ENCODE measurements around the gene KCTD3.
A peak's percentile ranks its signal among the peaks of the same experiment; 100 is the strongest.

KCTD3 gene

GRCh38 chr1:215566556-215567490 is at the start of gene KCTD3:
KCTD3 (plus strand) TSS chr1:215567304; CDS start chr1:215567686, 382 bp downstream.
- peak; percentile 91 for DNase-seq

DNA sequence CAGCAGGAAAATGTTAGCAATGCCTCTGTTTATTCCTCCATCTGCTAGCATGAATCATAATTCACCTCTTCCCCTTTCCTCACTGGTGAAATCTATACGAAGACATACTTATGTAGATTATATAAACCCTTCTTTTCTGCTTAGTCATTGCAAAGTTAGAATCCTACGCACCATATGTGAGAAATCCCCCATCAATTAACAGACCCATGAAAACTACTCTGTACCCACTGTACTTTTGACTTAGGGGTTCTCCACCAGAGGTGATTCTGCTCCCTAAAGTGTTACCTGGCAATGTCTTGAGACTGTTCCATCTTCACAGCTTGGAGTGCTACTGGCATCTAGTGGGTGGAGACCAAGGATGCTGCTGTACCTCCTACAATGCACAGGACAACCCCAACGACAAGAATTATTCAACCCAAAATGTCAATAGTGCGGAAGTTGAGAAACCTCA is 49.6 kb upstream of the KCTD3 start:
- peak; percentile 67 for DNase-seq

DNA sequence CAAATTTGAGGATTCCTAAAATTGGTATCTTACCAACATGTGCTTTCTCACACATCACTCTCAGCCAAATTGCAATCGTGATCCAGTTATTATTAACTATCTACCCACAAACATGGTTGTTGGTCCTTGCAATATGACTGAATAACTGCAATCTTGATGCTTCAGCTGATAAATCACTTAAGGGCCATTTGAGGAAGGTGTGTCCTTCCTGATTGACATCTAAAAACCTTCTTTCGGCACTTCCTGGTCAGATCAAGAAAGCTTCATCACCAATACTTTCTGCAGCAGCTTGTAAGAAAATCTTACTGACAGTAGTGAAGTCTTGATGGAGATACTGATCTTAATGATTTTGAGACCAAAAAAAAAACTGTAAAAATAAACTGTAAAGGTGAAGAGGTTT is 48.5 kb upstream of the KCTD3 start:
- no peak for DNase-seq

DNA sequence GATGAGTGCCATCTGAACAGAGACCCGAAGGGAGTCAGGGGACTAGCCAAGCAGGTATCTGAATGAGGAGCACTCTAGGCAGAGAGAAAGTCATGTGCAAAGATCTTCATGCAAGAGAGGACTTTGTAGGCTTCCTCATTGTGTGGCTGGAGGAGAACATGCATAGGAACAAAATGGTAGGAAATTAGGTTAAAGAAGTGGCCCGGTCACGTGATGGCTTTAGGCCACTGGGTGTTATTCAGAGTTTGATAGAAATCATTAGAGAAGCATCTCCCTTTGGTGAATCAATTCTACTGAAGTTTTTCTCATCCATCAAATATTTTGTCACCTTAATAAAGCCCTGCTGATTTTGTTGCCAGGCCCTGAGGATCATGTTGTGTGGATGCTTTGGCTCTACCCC is 45.8 kb upstream of the KCTD3 start:
- DNase-seq = peak; percentile 41

DNA sequence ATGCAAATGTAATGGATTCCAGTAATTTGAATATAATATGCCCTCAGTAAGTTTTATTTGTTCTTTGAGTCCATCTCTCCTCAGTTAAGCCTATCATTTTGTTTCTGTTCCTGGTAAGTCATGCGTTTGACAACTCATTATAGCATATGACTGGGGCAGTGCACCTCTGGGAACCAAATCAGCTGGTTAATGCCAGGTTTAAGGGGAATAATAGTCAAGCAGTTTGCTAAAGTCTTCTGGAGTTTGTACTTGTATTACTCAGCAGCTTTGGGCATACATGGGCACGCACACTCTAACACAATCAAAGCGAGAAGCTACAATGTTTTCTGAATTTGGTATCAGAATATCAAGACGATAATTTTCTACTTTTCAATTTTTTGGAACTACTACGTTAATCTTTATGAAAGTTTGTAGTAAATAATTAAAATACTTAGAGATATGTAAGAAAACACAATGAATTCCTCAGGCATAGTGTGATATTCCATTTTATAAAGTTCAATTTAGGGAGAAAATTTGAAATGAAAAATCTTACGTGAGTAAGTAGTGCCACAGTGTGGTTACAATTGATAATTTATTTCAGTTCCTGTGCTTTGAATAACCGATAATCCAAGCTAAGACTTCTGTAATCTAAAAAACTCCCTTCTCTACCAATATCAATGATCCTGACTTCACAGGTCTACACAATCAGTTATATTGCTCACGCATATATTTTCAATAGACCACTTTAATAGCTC is 43.8 kb upstream of the KCTD3 start:
- peak; percentile 80 for DNase-seq

- DNase-seq = peak; percentile 41
These were observed 43.2 kb upstream of the KCTD3 start for GRCh38 chr1:215523906-215524305.

DNA sequence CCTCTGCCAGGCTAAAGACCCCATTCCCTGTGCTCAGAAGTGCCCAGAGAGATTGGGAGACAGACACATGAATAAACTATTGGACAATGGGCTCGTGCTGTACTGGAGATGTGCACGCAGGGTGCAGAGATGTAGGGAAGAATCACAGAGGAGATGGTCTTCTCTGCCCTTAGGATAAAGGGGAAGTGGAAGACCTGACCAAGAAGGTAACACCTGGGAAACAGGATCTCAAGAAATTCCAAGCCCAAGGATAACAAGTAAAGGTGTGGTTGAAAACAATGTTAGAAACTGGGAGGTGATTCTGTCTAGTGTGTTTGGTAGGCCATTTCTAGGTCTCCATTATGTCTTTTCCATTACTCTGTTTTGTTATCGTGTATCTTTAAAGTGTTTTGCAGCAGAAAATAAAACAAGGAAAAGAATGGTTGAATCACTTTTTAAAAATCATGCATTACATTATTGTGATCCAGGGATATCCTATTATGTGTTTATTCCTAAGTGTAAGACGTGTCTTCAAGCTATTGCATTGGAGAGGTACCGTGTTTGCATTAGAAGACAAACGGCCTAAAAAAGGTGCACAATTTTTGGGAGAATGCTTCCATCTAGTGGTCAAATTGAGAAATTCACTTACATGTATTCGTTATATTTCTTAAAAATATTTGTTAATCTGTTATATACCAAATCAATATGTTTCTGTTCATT is 40.8 kb upstream of the KCTD3 start:
- peak; percentile 75 for DNase-seq

DNA sequence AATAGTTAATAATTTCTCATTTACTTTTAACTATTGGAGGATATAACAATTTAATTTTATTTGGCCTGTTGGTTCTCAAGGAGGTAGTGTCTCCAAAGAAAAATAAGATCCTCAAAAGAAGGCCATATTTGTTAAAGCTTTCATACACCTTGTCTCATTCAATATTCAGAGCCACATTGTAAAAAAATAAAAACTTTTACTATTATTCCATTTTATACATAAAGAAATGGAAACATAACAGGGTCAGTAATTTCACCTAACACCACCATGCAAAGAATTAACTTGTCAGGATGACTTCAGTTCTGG is 40.3 kb upstream of the KCTD3 start:
- no peak for DNase-seq

DNA sequence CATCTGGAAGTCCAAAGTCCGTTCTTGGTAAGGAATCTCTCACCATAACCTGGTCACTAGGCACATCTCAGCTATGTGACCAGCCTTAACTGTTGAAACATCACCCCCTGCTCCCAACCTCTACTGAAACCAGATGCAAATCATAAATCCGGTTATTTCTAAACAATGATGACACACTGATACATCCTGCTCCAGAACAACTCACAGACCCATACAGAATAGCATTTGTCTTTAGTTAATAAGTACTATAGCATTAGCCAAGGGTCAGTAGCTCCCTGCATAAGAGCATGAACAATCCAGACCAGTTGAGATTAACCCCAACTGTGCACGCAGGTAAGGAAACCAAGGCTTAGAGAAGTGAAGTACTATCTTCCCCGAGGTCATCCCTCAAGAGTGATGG is 38.0 kb upstream of the KCTD3 start:
- DNase-seq = no peak

- DNase-seq = no peak
These were observed 37.5 kb upstream of the KCTD3 start for GRCh38 chr1:215529571-215529970.

- DNase-seq = peak; percentile 37
These were observed 36.6 kb upstream of the KCTD3 start for GRCh38 chr1:215530401-215530984.

- peak; percentile 85 for DNase-seq
These were observed 27.1 kb upstream of the KCTD3 start for GRCh38 chr1:215539803-215540570.

DNA sequence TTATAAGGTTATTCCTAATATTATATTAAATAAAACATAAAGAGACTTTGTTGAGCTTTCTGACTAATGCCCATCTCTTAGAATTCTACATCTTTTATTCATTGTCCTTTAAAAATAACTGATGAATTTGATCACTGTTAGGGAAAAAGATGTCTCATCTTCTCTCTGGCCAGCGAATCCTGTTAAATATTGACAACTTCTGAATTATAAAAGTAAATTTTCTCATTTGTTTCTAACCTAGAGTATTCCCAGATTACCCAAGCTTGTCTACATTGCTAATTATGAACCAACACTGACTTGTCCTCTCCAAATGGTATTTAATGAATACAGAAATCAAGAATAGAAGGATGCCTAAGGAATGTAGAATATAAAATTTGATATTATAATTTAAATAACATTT is 24.8 kb upstream of the KCTD3 start:
- no peak for DNase-seq

DNA sequence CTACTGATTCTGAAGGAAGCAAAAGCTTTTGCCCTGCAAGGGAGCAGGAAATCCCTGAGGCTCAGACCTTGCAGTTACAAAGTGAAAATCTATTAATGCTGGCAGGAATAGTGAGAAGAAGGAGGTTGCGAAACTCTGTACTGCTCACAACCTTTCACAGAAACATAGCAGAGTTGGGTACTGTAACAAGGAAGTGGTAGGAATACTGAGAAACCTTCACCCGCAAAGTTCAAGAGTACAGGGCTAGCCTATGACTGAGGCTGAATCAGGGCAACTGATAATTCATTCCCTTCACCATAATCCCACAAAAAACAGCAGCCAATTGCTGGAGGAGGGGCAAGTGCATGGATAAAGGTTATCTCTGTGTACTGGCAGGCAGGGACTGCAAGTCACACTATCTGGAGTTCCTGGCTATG is 23.9 kb upstream of the KCTD3 start:
- no peak for DNase-seq

DNA sequence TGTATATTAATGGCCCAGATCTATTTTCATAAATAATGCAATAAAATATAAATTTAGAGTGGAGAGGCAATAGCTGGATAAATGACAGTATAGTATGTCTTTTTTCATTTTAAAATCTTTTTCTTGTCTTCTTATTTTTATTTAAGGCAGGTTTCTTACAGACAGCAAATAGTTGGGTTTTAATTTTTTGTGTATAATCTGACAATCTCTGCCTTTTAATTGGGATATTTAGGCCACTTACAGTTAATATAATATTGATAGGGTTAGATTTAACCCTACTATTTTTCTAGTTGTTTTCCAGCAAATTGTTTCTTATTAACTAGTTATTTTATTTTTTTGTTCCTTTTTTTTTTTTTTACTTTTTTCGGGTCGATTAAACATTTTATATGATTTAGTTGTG is 23.3 kb upstream of the KCTD3 start:
- DNase-seq = no peak

DNA sequence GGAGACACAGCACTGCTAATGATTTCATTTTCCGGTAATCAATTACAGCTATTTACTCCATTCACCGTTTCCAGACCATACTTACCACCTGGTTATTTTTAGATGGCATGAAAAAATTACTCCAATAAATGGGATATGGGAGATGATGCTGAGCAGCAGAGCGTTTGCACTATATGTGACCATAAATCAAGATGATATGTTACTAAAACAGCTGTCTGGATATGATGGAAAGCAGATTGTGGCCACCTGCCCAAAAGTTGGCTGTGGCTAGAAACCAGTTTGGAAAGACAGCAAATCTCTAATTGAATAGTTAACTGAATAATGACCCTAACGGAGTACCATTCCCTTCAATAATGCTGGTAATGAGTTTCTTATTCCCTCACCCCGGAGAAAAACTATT is 22.5 kb upstream of the KCTD3 start:
- peak; percentile 67 for DNase-seq

- peak; percentile 49 for DNase-seq
These were observed 22.0 kb upstream of the KCTD3 start for GRCh38 chr1:215545096-215545495.

DNA sequence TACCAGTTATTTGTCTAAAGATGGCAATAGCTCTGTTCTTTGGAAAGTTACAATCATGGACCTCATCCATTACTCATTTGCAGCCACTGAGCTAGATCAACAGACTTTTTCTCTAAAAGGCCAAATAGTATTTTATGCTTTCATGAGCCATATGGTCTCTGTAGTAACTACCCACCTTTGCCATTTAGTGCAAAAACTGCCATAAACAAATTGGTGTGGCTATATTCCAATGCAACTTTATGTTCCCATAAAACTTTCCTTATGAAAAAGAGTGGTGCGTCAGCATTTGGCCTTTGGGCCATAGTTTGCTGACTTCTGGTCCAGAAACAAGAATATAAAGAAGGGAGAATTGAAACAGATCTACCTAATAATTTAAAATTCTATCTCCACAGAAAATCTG is 20.1 kb upstream of the KCTD3 start:
- peak; percentile 31 for DNase-seq

GRCh38 chr1:215551806-215552205 is 15.3 kb upstream of the KCTD3 start:
- DNase-seq = no peak

- no peak for DNase-seq
These were observed 12.2 kb upstream of the KCTD3 start for GRCh38 chr1:215554865-215555264.

- no peak for DNase-seq
These were observed 11.6 kb upstream of the KCTD3 start for GRCh38 chr1:215555531-215555930.

GRCh38 chr1:215556996-215557395 is 10.1 kb upstream of the KCTD3 start:
- no peak for DNase-seq
